ENCODE measurements around the gene POLR1A.

POLR1A gene

GRCh38 chr2:85997017-85997970 lies 108.4 kb downstream of the POLR1A start:
- intact Hi-C loops (cut with DNase I; ENCODE audit: low total_unique reads): loop anchor here (10.0 kb wide), 1 partner anchor 102 kb away; no protein-coding TSS in a partner anchor
- Histone ChIP-seq H3K9me3 (no peaks in the 10 kb centered on the region), H3K4me1 (peaks cover 0 to 63% (median 52%) of the 10 kb centered on the region in 4 donors), H3K4me3 (no peak overlapping the region), H3K27me3 (no peaks in the 10 kb centered on the region), H3K27ac (peak overlapping the region; percentile 83 to 87), H3K36me3 (no peaks in the 10 kb centered on the region)
- DNase-seq: peak; percentile 60 to 87
- TF ChIP-seq CTCF (IDR thresholded peaks at IDR 0.05): no peak

GRCh38 chr2:85996591-85996990 lies 109.1 kb downstream of the POLR1A start:
- intact Hi-C loops (cut with DNase I; ENCODE audit: low total_unique reads): loop anchor here (10.0 kb wide), 1 partner anchor 102 kb away; no protein-coding TSS in a partner anchor
- no peak overlapping the region for H3K4me3 ChIP-seq
- H3K27me3 ChIP-seq: no peaks in the 10 kb centered on the region
- peak overlapping the region; percentile 83 to 87 for H3K27ac ChIP-seq
- H3K9me3 ChIP-seq: no peaks in the 10 kb centered on the region
- DNase-seq: no peak
- H3K36me3 ChIP-seq: no peaks in the 10 kb centered on the region
- TF ChIP-seq CTCF (IDR thresholded peaks at IDR 0.05): no peak
- H3K4me1 ChIP-seq: peaks cover 0 to 63% (median 52%) of the 10 kb centered on the region in 4 donors

GRCh38 chr2:85995648-85996529 lies 109.8 kb downstream of the POLR1A start:
- Histone ChIP-seq H3K4me3 (no peak overlapping the region), H3K36me3 (no peaks in the 10 kb centered on the region), H3K27me3 (no peaks in the 10 kb centered on the region), H3K9me3 (no peaks in the 10 kb centered on the region), H3K4me1 (peaks cover 0 to 61% (median 52%) of the 10 kb centered on the region in 4 donors), H3K27ac (peak overlapping the region; percentile 83 to 87)
- intact Hi-C loops (cut with DNase I; ENCODE audit: low total_unique reads): loop anchor here (10.0 kb wide), 1 partner anchor 101 kb away; no protein-coding TSS in a partner anchor
- no peak for TF ChIP-seq CTCF (IDR thresholded peaks at IDR 0.05)
- DNase-seq: no peak

GRCh38 chr2:85994897-85995647 lies 110.6 kb downstream of the POLR1A start:
- no peaks in the 10 kb centered on the region for H3K9me3 ChIP-seq
- no peak overlapping the region for H3K27ac ChIP-seq
- intact Hi-C loops (cut with DNase I; ENCODE audit: low total_unique reads): loop anchor here (10.0 kb wide), 1 partner anchor 100 kb away; no protein-coding TSS in a partner anchor
- no peak for DNase-seq
- no peaks in the 10 kb centered on the region for H3K27me3 ChIP-seq
- TF ChIP-seq CTCF (IDR thresholded peaks at IDR 0.05): no peak
- no peak overlapping the region for H3K4me3 ChIP-seq
- H3K4me1 ChIP-seq: peaks cover 0 to 53% (median 47%) of the 10 kb centered on the region in 4 donors
- H3K36me3 ChIP-seq: no peaks in the 10 kb centered on the region

- H3K4me1 ChIP-seq: peaks cover 0 to 46% (median 40%) of the 10 kb centered on the region in 4 donors
- DNase-seq: no peak
- intact Hi-C loops (cut with DNase I; ENCODE audit: low total_unique reads): loop anchor here (10.0 kb wide), 1 partner anchor 100 kb away; no protein-coding TSS in a partner anchor
Measured at GRCh38 chr2:85994421-85994777, 111.3 kb downstream of the POLR1A start.

More at GRCh38 chr2:85994421-85994777, 111.3 kb downstream of the POLR1A start:
- no peaks in the 10 kb centered on the region for H3K27me3 ChIP-seq
- H3K27ac ChIP-seq: no peak overlapping the region
- TF ChIP-seq CTCF (IDR thresholded peaks at IDR 0.05): no peak
- H3K9me3 ChIP-seq: no peaks in the 10 kb centered on the region
- H3K36me3 ChIP-seq: no peaks in the 10 kb centered on the region
- H3K4me3 ChIP-seq: no peak overlapping the region
